COR-L47 (cell line): ENCODE data around the gene PGA4.
"Not testable (repeated sequence)": the region's sequence is repeated elsewhere in the genome, so short reads cannot be mapped to it uniquely, and the experiment has no call there.

Experiments used
- DNase-seq: peaks from one replicate; lab custom pipeline; 2025; lab: John Stamatoyannopoulos, UW

PGA4 gene

GRCh38 chr11:61222047-61222446, at the start of gene PGA4:
Gene PGA4, plus strand, starts transcription at chr11:61222347. Its CDS starts 54 bp downstream, at chr11:61222401.
- not testable (repeated sequence) for DNase-seq

DNA sequence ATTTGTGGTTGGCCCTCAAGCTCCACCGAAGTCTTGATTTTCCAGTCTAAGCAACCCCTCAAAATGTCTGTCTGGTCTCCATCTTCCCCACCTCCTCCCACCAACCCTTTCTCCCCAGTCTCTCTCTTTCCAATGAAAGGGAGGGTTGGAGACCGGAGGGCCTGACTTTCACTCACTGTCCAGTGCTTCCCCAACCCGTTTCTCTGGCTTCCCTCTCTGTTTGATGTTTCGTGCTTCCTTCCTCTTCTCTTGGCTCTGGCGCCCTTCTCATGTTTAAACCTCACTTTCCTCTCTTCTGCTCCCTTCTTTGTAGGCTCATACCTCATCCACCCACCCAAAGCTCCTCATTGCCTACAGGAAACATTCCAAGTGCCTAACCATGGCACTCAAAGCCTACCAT, 49.8 kb upstream of the PGA4 start:
- no peak for DNase-seq

GRCh38 chr11:61172888-61173287, 49.3 kb upstream of the PGA4 start:
- DNase-seq = no peak

DNA sequence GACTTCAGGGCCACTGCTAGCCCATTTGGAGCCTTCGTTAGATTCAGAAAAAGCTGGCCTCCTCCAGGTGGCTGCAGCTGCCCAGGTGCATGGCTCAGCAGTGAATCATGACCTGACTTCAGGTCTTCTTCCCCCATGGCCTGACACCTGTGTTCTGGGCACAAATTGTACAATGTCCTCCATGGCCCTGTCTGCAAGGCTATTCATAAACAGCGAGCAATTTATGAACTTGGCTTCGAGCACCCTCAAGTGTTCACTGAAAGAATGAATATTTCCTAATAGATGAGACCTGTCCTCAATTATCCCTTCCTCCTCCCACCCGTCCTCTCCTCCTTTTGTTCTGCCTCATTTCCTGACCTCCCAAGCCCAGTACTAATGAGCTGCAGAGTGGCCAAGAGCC, 48.7 kb upstream of the PGA4 start:
- peak; percentile 34 for DNase-seq

DNA sequence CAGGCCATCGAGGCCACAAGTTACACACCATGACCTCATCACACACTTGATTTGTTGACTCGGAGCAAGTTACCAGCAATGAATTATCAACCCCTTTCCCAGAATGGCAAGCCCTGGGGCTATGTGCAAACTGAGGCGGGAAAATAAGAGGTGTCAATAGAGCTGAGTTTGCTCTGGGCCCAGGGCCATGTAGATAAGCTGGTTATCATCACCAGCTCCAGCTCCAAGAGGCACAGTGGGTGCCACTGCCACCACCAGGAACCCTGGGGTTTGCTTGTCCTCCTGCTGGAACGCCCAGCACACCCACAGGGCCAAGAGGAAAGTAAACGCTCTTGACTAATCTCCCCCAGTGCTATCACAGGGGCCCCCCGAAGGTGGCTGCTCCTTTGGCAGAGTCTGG, 47.9 kb upstream of the PGA4 start:
- no peak for DNase-seq

- DNase-seq = no peak
These were observed 47.2 kb upstream of the PGA4 start for GRCh38 chr11:61174949-61175348.

GRCh38 chr11:61176446-61176845, 45.7 kb upstream of the PGA4 start:
- no peak for DNase-seq

DNA sequence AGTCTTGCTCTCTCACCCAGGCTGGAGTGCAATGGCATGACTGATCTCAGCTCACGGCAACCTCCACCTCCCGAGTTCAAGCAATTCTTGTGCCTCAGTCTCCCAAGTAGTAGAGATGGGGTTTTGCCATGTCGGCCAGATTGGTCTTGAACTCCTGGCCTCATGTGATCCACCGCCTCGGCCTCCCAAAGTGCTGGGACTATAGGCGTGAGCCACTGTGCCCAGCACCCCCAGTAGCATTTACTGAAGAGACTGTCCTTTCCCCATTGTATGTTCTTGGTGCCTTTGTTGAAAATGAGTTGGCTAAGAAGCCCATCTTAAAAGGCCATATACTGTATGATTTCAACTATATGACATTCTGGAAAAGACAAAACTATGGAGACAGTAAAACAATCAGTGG, 41.9 kb upstream of the PGA4 start:
- not testable (repeated sequence) for DNase-seq

GRCh38 chr11:61181489-61181888, 40.7 kb upstream of the PGA4 start:
- no peak for DNase-seq

DNA sequence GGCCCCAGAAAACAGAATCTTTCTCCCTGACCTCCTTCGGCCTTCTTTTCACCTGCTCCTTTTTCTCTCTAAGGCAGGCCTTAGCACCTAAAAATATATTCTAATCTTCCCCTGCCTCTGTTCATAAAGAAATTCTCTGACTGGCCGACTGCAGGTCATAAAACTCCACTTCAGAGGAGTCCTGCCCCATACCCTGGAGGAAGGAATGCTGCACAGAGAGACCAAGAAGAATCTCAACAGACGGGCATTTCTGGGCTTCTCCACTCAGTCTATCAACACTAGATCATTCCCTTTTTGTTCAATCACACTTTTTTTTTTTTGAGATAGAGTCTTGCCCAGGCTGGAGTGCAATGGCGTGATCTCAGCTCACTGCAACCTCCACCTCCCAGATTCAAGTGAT, 38.5 kb upstream of the PGA4 start:
- DNase-seq = no peak

DNA sequence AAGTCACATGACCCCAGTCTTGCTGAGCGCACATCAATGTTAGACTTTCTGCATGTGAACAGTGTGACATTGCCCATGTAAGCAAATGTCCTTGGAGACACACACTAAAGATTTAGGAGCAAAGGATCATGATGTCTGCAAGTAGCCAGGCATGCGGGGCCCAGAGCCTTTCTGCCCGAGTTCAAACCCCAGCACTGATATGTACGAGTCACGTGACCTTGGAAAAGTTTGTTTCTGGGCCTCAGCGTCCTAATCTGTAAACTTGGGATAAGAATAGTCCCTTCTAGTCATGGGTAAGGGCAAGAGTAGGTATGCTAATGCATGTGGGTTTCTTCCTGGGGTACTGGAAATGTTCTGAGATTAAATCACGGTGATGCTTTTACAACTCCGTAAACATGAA, 35.6 kb upstream of the PGA4 start:
- no peak for DNase-seq

DNA sequence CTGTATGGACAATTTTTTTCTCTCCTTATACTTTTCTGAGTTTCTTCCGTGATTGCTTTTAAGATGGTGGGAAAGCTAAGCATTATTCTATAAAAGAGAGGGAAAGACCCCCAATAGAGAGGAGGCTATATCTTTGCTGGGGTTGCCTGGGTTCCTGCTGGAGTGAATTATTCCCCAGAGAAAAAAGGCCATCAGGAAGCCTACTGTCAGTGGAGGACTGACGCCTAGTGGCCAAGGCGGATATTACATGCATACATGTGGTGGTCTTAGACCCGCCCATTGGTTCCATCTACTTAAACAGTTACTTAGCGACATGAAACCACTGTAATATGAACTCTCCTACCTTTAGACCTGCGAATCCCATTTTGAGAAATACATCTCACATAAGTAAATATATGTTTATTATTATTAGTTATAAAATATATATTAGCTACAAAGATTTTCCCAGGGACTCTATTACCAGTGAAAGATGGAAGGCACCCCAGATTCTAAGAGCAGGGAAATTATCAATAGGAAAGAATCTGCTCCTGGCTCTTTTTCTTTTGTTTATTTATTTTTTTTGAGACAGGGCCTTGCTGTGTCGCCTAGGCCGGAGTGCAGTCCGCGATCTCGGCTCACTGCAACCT, 34.5 kb upstream of the PGA4 start:
- DNase-seq = peak; percentile 85

DNA sequence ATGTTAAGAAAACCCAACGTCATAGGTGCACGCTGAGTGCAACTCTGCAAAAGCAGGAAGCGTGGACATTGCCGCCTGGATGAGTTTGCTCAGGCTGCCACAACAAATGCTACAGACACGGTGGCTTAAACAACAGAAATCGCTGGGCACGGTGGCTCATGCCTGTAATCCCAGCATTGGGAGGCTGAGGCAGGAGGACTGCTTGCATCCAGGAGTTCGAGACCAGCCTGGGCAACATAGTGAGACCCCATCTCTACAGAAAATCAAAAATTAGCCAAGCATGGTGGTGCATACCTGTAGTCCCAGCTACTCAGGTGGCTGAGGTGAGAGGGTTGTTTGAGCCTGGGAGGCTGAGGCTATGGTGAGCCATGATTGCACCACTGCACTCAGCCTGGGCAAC, 32.2 kb upstream of the PGA4 start:
- DNase-seq = no peak

DNA sequence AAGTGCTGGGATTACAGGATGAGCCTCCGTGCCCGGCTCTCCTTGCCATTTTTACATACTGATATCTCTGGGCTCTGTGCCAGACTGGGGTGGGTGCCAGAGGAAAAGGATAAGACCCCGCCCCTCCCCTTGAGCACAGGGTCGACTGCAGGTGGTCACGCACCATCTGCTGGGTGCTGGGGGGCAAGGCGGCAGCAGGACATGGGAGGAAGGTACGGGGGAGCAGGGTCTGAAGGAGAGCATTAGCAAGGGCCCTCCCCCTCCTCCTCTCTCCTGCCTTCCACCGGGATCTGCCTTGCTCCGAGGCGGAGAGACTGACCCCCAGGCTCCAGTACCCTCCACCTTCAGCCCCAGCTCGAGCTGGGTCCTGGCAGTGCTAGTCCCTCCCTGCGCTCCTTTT, 28.6 kb upstream of the PGA4 start:
- DNase-seq = peak; percentile 16

DNA sequence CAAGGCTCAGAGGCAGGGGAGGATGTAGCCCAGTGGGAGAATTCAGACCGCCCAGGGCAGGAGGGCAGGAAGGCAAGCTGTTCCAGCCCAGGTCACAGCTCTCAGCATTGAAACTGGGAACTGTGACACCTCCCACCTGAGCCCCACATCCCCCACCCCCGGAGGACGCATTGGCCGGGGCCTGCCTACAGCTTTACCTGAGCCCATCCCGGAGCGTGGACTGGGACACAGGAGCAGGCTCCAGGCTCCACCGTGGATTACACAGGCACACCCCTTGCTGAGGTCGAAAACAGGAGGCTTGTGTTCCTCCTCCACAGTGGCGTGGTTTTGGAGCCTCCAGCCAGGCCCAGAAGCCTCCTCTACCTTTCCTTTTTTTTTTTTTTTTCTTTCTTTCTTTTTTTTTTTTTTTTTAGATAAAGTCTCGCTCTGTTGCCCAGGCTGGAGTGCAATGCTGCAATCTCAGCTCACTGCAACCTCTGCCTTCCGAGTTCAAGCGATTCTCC, 27.9 kb upstream of the PGA4 start:
- no peak for DNase-seq

DNA sequence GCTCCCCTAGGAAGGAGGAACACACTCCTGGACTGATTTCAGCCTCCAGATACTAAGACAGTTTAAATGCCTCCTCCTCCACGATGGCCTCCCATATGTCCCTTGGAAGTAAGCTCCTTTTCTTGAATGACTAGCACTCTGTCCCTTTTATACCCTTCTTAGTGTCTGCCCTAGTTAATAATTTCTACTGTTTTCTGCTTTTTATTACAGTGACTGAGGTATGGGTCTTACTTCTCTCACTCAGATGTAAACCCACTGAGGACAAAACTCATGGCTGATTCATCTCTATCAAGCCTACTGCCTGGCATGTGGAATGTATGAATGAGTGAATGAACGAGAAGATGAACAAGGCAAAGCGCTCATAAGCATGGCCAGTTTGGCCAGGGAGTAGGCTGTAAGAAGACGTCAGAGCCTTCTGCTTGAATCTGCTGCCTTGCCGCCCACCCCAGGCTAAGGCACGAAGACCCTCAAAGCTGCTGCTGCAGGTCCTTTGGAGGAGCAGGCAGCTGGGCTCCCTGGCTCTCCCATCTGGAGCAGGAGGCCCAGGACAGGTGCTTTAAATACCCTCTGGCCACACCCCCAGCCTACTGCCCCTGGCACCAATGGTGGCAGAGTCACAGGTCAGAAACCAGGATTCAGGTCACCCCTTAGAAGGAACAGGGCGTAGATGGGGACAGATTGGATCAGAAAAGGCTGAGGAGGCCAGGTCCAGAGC, 27.0 kb upstream of the PGA4 start:
- no peak for DNase-seq

- DNase-seq = no peak
These were observed 26.4 kb upstream of the PGA4 start for GRCh38 chr11:61195719-61196118.

DNA sequence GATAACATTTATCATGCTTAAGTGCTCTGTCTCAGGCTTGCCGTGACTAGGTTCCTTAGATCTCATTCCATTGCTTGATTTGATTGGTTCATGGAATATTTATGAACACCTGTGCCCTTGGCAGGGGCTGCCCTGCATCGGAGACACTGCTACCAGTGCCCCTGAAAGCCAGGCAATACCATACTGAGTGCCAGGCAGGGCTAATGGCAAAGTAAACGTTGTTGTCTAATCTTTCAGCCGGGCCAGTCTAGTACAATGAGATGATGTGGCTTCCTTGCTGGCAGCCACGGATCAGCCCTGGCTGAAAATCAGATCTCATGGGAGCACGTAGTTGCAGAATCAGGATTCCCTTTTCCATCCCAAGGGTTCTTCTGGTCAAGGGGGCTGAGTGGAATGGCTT, 23.8 kb upstream of the PGA4 start:
- DNase-seq = no peak

GRCh38 chr11:61198948-61199523, 23.1 kb upstream of the PGA4 start:
- no peak for DNase-seq

GRCh38 chr11:61201476-61201875, 20.7 kb upstream of the PGA4 start:
- DNase-seq = no peak

- DNase-seq = not testable (repeated sequence)
These were observed 19.0 kb upstream of the PGA4 start, which contains the start of gene PGA3 for GRCh38 chr11:61202950-61203746. Gene PGA3, plus strand, starts transcription at chr11:61203515. Its CDS starts 50 bp downstream, at chr11:61203565.

GRCh38 chr11:61203873-61204272, 18.3 kb upstream of the PGA4 start:
- DNase-seq = not testable (repeated sequence)
